GM18499 (cell line): ENCODE measurements around the gene CYP2W1.

Source experiments
- ATAC-seq: cut with Tn5 transposase; IDR thresholded peaks from one replicate; pipeline ENCODE4 v1.9.1; 2021; ENCODE audit warnings: moderate number of reproducible peaks; ENCODE audit not compliant: insufficient read depth, unreplicated experiment

The CYP2W1 gene

GRCh38 chr7:1011297-1012003 lies 28.5 kb downstream of the CYP2W1 start:
- ATAC-seq = no peak

GRCh38 chr7:1012004-1012715 lies 29.2 kb downstream of the CYP2W1 start:
- ATAC-seq = no peak

DNA sequence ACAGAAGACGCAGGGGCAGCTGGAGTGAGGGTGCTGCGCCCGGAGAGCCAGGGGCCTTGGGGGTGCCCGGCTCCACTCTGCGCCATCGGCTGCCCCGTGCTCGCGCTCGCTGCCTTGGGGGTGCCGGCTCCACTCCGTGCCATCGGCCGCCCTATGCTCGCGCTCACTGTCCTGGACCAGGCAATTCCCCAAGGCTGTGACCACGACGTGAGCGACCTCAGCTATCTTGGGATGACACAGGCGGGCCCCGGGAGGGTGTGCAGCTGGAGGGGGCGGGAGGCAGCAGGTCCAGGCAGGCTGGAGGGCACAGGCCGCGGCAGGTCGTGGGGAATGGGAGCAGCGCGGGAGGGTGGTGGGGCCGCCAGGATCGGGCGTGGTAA lies 29.7 kb downstream of the CYP2W1 start:
- no peak for ATAC-seq

GRCh38 chr7:1013581-1013980 lies 30.6 kb downstream of the CYP2W1 start:
- no peak for ATAC-seq

- ATAC-seq = no peak
Measured at GRCh38 chr7:1014681-1015080, 31.7 kb downstream of the CYP2W1 start.

- no peak for ATAC-seq
Measured at GRCh38 chr7:1015196-1016121, 32.5 kb downstream of the CYP2W1 start.

GRCh38 chr7:1016577-1017531 lies 33.9 kb downstream of the CYP2W1 start:
- no peak for ATAC-seq

DNA sequence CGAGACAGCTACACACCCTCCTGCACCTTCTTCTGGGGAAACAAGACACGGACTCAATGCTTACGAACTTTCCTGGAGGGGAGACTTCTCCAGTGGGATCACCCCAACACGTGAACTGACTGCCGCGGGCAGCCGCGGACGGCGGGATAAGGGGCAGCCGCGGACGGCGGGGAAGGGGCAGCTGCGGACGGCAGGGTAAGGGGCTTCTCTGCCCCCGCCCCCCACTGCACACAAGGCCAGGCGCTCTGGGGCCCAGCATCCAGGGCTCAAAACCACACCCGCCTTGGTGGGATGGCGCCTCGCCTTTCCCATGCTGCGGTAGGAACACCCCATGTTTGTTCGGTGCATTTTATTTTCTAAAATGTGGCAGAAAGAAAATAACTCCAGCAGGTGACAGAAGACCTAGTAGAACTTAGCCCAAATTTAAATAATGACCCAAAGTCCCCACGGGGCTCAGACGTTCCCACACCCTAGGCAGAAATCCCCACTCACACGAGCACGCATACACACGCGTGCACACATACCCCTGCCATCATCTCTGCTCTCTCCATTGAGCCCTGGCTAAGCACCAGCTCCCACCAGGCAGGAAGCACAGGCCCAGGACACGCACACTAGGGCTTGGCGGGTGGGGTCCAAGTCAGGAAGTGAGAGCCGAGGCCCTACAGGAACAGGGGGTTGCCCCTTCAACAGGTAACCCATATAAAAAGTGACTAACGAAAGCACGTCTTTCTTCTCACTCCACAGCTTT lies 34.8 kb downstream of the CYP2W1 start:
- no peak for ATAC-seq

- no peak for ATAC-seq
Measured at GRCh38 chr7:1018334-1018695, 35.3 kb downstream of the CYP2W1 start.

DNA sequence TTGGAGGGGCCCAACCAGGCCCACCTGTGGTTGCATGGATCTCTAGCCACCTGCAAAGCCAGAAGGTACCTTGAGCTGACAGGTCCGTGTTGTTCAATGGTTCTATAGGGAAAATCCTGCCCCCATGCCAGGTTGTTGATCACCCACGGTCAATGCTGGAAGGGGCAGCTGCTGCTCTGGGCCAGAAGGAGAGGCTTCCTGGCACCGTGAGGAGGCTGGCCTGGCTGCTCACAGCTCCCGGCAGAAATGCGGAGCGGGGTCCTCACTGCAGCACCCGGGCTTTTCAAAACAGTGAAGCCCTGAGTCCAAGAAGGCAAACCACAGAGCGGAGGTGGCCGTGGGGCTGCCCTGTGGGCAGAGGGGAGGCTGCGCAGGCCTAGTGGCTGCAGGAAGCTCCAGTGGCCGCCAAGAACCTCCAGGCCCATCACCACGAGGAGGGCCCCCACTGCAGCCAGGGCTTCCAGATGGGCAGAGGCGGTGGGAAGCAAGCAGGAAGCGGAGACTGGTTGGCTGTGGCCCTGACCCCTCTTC lies 36.3 kb downstream of the CYP2W1 start:
- no peak for ATAC-seq

- no peak for ATAC-seq
Measured at GRCh38 chr7:1019789-1020610, 37.0 kb downstream of the CYP2W1 start.

DNA sequence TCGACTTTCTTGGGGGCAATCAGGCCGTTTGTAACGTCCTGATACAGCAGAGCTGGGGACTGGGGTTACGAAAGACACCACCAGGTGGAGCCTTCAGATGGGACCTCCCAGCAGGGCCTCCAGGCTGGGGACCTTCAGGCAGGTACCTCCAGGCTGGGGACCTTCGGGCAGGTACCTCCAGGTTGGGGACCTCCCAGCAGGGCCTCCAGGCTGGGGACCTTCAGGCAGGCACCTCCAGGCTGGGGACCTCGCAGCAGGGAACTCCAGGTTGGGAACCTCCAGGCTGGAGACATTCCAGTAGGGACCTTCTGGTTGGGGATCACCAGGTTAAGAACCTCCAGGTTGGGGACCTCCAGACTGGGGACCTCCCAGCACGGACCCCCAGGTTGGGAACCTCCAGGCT lies 37.9 kb downstream of the CYP2W1 start:
- no peak for ATAC-seq

DNA sequence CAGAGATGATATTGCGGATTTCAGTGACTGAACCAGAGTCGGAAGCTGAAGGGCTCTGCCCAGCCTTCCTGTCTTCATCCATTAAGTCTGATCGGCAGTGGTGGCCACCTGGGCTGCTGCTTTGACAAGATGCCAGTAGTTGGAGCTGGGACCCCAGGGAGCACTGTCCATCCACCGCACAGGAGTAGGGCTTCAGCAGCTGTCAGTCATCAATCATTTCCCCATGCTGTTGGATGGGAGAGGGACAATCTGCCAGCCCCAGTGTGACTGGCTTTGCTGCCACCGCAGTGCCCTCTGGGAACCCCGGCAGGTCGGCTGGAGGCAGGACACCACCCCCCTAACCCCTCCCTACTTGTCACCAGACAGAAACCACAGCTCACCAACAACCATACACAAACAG lies 38.4 kb downstream of the CYP2W1 start:
- ATAC-seq = no peak

- ATAC-seq = no peak
Measured at GRCh38 chr7:1021931-1022330, 39.0 kb downstream of the CYP2W1 start.

- no peak for ATAC-seq
Measured at GRCh38 chr7:1022356-1022755, 39.4 kb downstream of the CYP2W1 start.

- ATAC-seq = no peak
Measured at GRCh38 chr7:1022801-1023465, 40.0 kb downstream of the CYP2W1 start.

GRCh38 chr7:1024331-1024841 lies 41.4 kb downstream of the CYP2W1 start:
- ATAC-seq = peak; percentile 35
